ENCODE results near the gene BHLHE23. TPM values are rescaled to one million over a fixed set of nuclear protein-coding genes. Genes with fewer than 3 reads are reported as not detected.

Gene BHLHE23
- polyA plus RNA-seq, 1 of the 3 experiments (the other 2 are of a cell fraction): not detected

DNA sequence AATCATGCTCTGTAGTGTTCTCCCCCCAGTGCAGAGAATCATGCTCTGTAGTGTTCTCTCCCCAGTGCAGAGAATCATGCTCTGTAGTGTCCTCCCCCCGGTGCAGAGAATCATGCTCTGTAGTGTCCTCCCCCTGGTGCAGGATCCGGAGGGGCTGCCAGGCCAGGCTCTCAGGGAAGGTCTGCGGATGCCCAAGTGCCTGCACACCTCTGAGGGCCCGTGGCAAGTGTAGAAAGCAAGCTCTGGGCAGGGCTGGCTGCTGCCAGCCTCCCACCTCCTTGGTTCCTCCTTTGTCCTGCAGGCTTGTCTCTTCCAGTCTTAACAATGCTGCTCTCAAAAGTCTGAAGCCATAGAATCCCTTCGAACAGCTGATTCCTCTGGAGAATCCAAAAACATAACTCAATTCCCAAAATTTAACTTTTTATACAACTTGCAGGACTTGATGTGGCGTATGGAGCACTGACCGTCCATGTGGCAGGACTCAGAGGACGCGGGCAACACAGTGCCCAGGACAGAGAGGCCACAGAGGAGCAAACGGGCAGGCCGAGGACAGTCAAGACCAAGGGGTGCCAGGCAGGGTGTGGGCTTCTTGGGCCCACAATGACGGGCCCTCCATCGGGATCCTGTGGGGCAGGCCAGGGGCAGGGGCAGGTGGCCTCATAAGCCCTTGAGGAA lies 44.6 kb upstream of the BHLHE23 start:
- Histone ChIP-seq H3K4me3 (ENCODE audit: low read depth in 2 of 2, low read length in 1 of 2) (no peak overlapping the region), H3K27ac (ENCODE audit: low read depth in 2 of 2, low read length in 1 of 2) (no peak overlapping the region), H3F3A (replicated peaks; ENCODE audit: insufficient read depth) (no peaks in the 10 kb centered on the region), H4K20me1 (ENCODE audit: insufficient read depth) (no peaks in the 10 kb centered on the region), H3K27me3 (ENCODE audit: insufficient read depth) (peaks cover 27% of the 10 kb centered on the region; the same call in 1 of the 2 replicates), H3K9me2 (no peaks in the 10 kb centered on the region), H3K9ac (no peak overlapping the region), H3K4me2 (no peak overlapping the region), H3K79me2 (ENCODE audit: insufficient read depth) (no peaks in the 10 kb centered on the region), H3K4me1 (ENCODE audit: control insufficient read depth in 1 of 2, insufficient read depth in 2 of 2, low read depth in 1 of 2, low read length in 1 of 2) (peaks cover 0 to 3% of the 10 kb centered on the region in 2 experiments; a peak in 1 of 4 replicates), H3K36me3 (replicated peaks in 1 of 2; ENCODE audit: control insufficient read depth in 1 of 2, insufficient read depth in 2 of 2, low read length in 1 of 2) (no peaks in the 10 kb centered on the region), H2AFZ (ENCODE audit: low read depth) (no peak overlapping the region), H3K9me3 (no peaks in the 10 kb centered on the region)
- POLR2A ChIA-PET: no interaction called here
- WGBS (ENCODE audit: low lambda C conversion rate): 37% methylated on average over 7 of the region's 13 CpGs
- no peak for DNase-seq
- TF ChIP-seq NRF1 (IDR thresholded peaks at IDR 0.05; ENCODE audit: low read depth, low read length) (no peak), TCF12 (IDR thresholded peaks at IDR 0.05) (no peak), TEAD4 (IDR thresholded peaks at IDR 0.05; ENCODE audit: borderline replicate concordance, insufficient read depth) (no peak), REST (IDR thresholded peaks at IDR 0.05; ENCODE audit: low read depth, low read length) (no peak), FOXM1 (IDR thresholded peaks at IDR 0.05; ENCODE audit: low read depth) (no peak), MEF2A (IDR thresholded peaks at IDR 0.05; ENCODE audit: borderline replicate concordance, low read depth) (no peak), CHD2 (IDR thresholded peaks at IDR 0.05; ENCODE audit: low read length, partially characterized antibody) (no peak), GABPA (IDR thresholded peaks at IDR 0.05; ENCODE audit: low read depth) (no peak), IRF3 (IDR thresholded peaks at IDR 0.05; ENCODE audit: low read depth, low read length) (no peak), SMC3 (IDR thresholded peaks at IDR 0.05; ENCODE audit: low read depth, low read length) (no peak), GATA2 (CRISPR knock-in tag; IDR thresholded peaks at IDR 0.05) (no peak), RFX5 (IDR thresholded peaks at IDR 0.05; ENCODE audit: low read length) (no peak), RXRA (IDR thresholded peaks at IDR 0.05; ENCODE audit: borderline replicate concordance, low read depth) (no peak), NFIC (IDR thresholded peaks at IDR 0.05; ENCODE audit: borderline replicate concordance) (no peak), MXI1 (IDR thresholded peaks at IDR 0.05; ENCODE audit: low read depth, low read length) (no peak), USF2 (IDR thresholded peaks at IDR 0.05; ENCODE audit: borderline replicate concordance, low read depth, low read length) (no peak), EP300 (IDR thresholded peaks at IDR 0.05; ENCODE audit: borderline replicate concordance in 1 of 2, low read depth in 1 of 2, low read length in 1 of 2) (no peak)
- TF ChIP-seq, protein P1, sequence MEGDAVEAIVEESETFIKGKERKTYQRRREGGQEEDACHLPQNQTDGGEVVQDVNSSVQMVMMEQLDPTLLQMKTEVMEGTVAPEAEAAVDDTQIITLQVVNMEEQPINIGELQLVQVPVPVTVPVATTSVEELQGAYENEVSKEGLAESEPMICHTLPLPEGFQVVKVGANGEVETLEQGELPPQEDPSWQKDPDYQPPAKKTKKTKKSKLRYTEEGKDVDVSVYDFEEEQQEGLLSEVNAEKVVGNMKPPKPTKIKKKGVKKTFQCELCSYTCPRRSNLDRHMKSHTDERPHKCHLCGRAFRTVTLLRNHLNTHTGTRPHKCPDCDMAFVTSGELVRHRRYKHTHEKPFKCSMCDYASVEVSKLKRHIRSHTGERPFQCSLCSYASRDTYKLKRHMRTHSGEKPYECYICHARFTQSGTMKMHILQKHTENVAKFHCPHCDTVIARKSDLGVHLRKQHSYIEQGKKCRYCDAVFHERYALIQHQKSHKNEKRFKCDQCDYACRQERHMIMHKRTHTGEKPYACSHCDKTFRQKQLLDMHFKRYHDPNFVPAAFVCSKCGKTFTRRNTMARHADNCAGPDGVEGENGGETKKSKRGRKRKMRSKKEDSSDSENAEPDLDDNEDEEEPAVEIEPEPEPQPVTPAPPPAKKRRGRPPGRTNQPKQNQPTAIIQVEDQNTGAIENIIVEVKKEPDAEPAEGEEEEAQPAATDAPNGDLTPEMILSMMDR (IDR thresholded peaks at IDR 0.05): no peak
- CTCF ChIA-PET: no interaction called here

Measured in SK-N-SH (cell line).